K562 (cell line): Measurements from ENCODE around the gene ACP4. TPM values are rescaled to one million over a fixed set of nuclear protein-coding genes. Genes with fewer than 3 reads are reported as not detected.
A peak's percentile ranks its signal among the peaks of the same experiment; 100 is the strongest.

Experiments
- BRCA1 ChIP-seq, 2 experiments: fragments of 450-650 bp in 1 of 2; sonication (generic) in 1 of 2; formaldehyde crosslinking in 1 of 2; IDR thresholded peaks; 2 replicates each; pipeline versions ENCODE4 v1.5.0 to v1.6.1; 2017 to 2020; ENCODE audit warnings: mild to moderate bottlenecking in 1 of 2, missing genetic modification reagents in 1 of 2
- CTCF ChIP-seq, 3 experiments: IDR thresholded peaks in 2 of 3; conservative IDR thresholded peaks in 1 of 3; 2 replicates each; pipeline ENCODE4 v1.5.1; 2011 to 2012; ENCODE audit warnings: low read length in 3 of 3, mild to moderate bottlenecking in 3 of 3, control low read depth in 2 of 3, improper control_type of control experiment in 1 of 3, inconsistent platforms in 1 of 3, low read depth in 1 of 3, mixed read lengths in 1 of 3, moderate library complexity in 1 of 3; ENCODE audit not compliant: insufficient read depth in 2 of 3
- HEY1 ChIP-seq: fragments of 250-450 bp; sonication (Bioruptor Pico); IDR thresholded peaks from 2 replicates; pipeline ENCODE4 v1.5.0; 2020; ENCODE audit warnings: mild to moderate bottlenecking, moderate library complexity, borderline replicate concordance
- RAD51 ChIP-seq: fragments of 450-650 bp; IDR thresholded peaks from 2 replicates; pipeline ENCODE4 v1.7.1; 2016; ENCODE audit warnings: low read depth, mild to moderate bottlenecking, borderline replicate concordance
- ZEB2 ChIP-seq: fragments of 450-650 bp; IDR thresholded peaks from 2 replicates; pipeline ENCODE4 v1.6.1; 2016
- polyA plus RNA-seq, 8 experiments: library from polyadenylated mRNA; depleted of rRNA in 4 of 8; stranded (reverse) in 5 of 8; unstranded in 3 of 8; fragments of >200 nt; fragmentation: Nextera tagmentation in 2 of 8; fragmentation: Illumina TruSeq in 1 of 8; extraction: Ambion mirVana in 2 of 8; extraction: Trizol in 1 of 8; gene quantifications; 2 replicates each; pipeline versions ENCODE4 v1.2.1 to v1.2.3, GENCODE V29; 2011 to 2014; ENCODE audit warnings: inconsistent platforms in 1 of 8, missing spikeins in 1 of 8
- total RNA-seq, 7 experiments: library from RNA; depleted of rRNA in 6 of 7; stranded (reverse); fragments of >200 nt in 6 of 7; fragmentation: Illumina TruSeq in 2 of 7; extraction: Trizol in 2 of 7; gene quantifications; 2 replicates each; pipeline versions ENCODE4 v1.2.1 to v1.2.3, GENCODE V29; 2011 to 2021; ENCODE audit warnings: low replicate concordance in 1 of 7
- TF ChIP-seq, protein P1 (sequence below): sonication (generic); formaldehyde crosslinking; IDR thresholded peaks from 2 replicates; pipeline ENCODE4 v1.8.0; 2022; ENCODE audit warnings: mild to moderate bottlenecking, missing genetic modification reagents

ACP4 gene
- total and polyA plus RNA-seq, 9 of the 15 experiments (the other 6 are each of a cell fraction or from before 2014, with no cell fraction given): not detected

- TF ChIP-seq, protein P1, sequence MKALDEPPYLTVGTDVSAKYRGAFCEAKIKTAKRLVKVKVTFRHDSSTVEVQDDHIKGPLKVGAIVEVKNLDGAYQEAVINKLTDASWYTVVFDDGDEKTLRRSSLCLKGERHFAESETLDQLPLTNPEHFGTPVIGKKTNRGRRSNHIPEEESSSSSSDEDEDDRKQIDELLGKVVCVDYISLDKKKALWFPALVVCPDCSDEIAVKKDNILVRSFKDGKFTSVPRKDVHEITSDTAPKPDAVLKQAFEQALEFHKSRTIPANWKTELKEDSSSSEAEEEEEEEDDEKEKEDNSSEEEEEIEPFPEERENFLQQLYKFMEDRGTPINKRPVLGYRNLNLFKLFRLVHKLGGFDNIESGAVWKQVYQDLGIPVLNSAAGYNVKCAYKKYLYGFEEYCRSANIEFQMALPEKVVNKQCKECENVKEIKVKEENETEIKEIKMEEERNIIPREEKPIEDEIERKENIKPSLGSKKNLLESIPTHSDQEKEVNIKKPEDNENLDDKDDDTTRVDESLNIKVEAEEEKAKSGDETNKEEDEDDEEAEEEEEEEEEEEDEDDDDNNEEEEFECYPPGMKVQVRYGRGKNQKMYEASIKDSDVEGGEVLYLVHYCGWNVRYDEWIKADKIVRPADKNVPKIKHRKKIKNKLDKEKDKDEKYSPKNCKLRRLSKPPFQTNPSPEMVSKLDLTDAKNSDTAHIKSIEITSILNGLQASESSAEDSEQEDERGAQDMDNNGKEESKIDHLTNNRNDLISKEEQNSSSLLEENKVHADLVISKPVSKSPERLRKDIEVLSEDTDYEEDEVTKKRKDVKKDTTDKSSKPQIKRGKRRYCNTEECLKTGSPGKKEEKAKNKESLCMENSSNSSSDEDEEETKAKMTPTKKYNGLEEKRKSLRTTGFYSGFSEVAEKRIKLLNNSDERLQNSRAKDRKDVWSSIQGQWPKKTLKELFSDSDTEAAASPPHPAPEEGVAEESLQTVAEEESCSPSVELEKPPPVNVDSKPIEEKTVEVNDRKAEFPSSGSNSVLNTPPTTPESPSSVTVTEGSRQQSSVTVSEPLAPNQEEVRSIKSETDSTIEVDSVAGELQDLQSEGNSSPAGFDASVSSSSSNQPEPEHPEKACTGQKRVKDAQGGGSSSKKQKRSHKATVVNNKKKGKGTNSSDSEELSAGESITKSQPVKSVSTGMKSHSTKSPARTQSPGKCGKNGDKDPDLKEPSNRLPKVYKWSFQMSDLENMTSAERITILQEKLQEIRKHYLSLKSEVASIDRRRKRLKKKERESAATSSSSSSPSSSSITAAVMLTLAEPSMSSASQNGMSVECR (CRISPR knock-in tag): 0 out of 2 replicates have a peak, but pooled peaks have one; percentile 53
- TF ChIP-seq BRCA1 (IDR thresholded peaks at IDR 0.05) (no peak), BRCA1 (CRISPR knock-in tag; IDR thresholded peaks at IDR 0.05) (no peak), CTCF (IDR thresholded peaks at IDR 0.05 in 2 of 3, conservative IDR thresholded peaks at IDR 0.05 in 1 of 3; ENCODE audit: insufficient read depth in 2 of 3, low read depth in 1 of 3, low read length in 3 of 3) (peak; percentile 61 to 70 (median 65)), HEY1 (CRISPR knock-in tag) (0 out of 2 replicates have a peak, but pooled peaks have one; percentile 11), ZEB2 (0 out of 2 replicates have a peak, but pooled peaks have one; percentile 28), RAD51 (peak; percentile 15; the same call in 1 of the 2 replicates)
These were observed 4.1 kb downstream of the ACP4 start (continued) for GRCh38 chr19:50794074-50794875.
